ENCODE results near the gene APIP. TPM values are rescaled to one million over a fixed set of nuclear protein-coding genes. Genes with fewer than 3 reads are reported as not detected.
A peak's percentile ranks its signal among the peaks of the same experiment; 100 is the strongest.

APIP gene
- total and polyA plus RNA-seq, 10 of the 15 experiments (the other 5 are each of a cell fraction or from before 2014, with no cell fraction given) = 26.8 to 87.1 (median 52.8) TPM

- TF ChIP-seq STAT3 (IDR thresholded peaks at IDR 0.05; ENCODE audit: low read depth, low read length) = no peak
- TF ChIP-seq PKNOX1 (IDR thresholded peaks at IDR 0.05) = no peak
- TF ChIP-seq HCFC1 (IDR thresholded peaks at IDR 0.05; ENCODE audit: low read length) = peak; percentile 50; the same call in 1 of the 2 replicates
- TF ChIP-seq BMI1 (IDR thresholded peaks at IDR 0.05; ENCODE audit: borderline replicate concordance) = no peak
- TF ChIP-seq TCF7 (IDR thresholded peaks at IDR 0.05; ENCODE audit: borderline replicate concordance) = no peak
- TF ChIP-seq TAF1 (IDR thresholded peaks at IDR 0.05; ENCODE audit: borderline replicate concordance, low read depth, low read length) = peak; percentile 85
- no peak for TF ChIP-seq ETV6 (conservative IDR thresholded peaks at IDR 0.05 in 1 of 2, IDR thresholded peaks at IDR 0.05 in 1 of 2; ENCODE audit: borderline replicate concordance in 1 of 2, low read depth in 1 of 2)
- TF ChIP-seq SP1 (IDR thresholded peaks at IDR 0.05; ENCODE audit: low read depth, low read length) = peak; percentile 37
- TF ChIP-seq STAT1 (conservative IDR thresholded peaks at IDR 0.05) = no peak; the same call in 1 of the 2 replicates
- no peak for TF ChIP-seq MTA2 (IDR thresholded peaks at IDR 0.05; ENCODE audit: low read depth)
- no peak for TF ChIP-seq SIX5 (IDR thresholded peaks at IDR 0.05; ENCODE audit: low read depth, low read length, severe bottlenecking)
- TF ChIP-seq ZZZ3 (IDR thresholded peaks at IDR 0.05; ENCODE audit: control insufficient read depth, insufficient read length, low read depth) = no peak
- TF ChIP-seq BHLHE40 (IDR thresholded peaks at IDR 0.05; ENCODE audit: borderline replicate concordance in 1 of 2, low read depth in 2 of 2, low read length in 1 of 2) = peak; percentile 52 to 75; a peak in 3 of 4 replicates
- no peak for TF ChIP-seq RAD51 (IDR thresholded peaks at IDR 0.05)
- no peak for TF ChIP-seq RBBP5 (conservative IDR thresholded peaks at IDR 0.05)
Observed at GRCh38 chr11:34916015-34916842, at the start of gene APIP, which contains the start of gene PDHX (continued).
